Smooth muscle cell (in vitro differentiated cells): Measurements from ENCODE around the gene PRMT9. TPM values are rescaled to one million over a fixed set of nuclear protein-coding genes. Genes with fewer than 3 reads are reported as not detected.

Experiments
- DNase-seq: peaks from one replicate; lab custom pipeline; 2025; ENCODE audit not compliant: unreplicated experiment; lab: John Stamatoyannopoulos, UW
- H2AFZ ChIP-seq: fragments of 200-600 bp; sonication (generic); 2 replicates; pipeline ENCODE4 v1.6.0; 2016; ENCODE audit warnings: antibody characterized with exemption, low read depth, mild to moderate bottlenecking
- H3F3A ChIP-seq: fragments of 200-600 bp; sonication (generic); 2 replicates; pipeline ENCODE4 v1.6.0; 2017; ENCODE audit warnings: antibody characterized with exemption, low read depth
- H3K27ac ChIP-seq: fragments of 200-600 bp; sonication (generic); 2 replicates; pipeline ENCODE4 v1.5.1; 2016; ENCODE audit warnings: low read depth, mild to moderate bottlenecking
- H3K27me3 ChIP-seq: fragments of 200-600 bp; sonication (generic); 2 replicates; pipeline ENCODE4 v1.6.1; 2016; ENCODE audit warnings: low read depth, mild to moderate bottlenecking
- H3K36me3 ChIP-seq: fragments of 200-600 bp; sonication (generic); 2 replicates; pipeline ENCODE4 v1.5.1; 2016; ENCODE audit warnings: low read depth
- H3K4me1 ChIP-seq: fragments of 200-600 bp; sonication (generic); 2 replicates; pipeline ENCODE4 v1.5.1; 2016; ENCODE audit warnings: low read depth
- H3K4me2 ChIP-seq: fragments of 200-600 bp; sonication (generic); 2 replicates; pipeline ENCODE4 v1.6.0; 2016; ENCODE audit warnings: mild to moderate bottlenecking
- H3K4me3 ChIP-seq: fragments of 200-600 bp; sonication (generic); 2 replicates; pipeline ENCODE4 v1.5.1; 2016; ENCODE audit warnings: mild to moderate bottlenecking
- H3K79me2 ChIP-seq: fragments of 200-600 bp; sonication (generic); 2 replicates; pipeline ENCODE4 v1.6.0; 2016; ENCODE audit warnings: low read depth, mild to moderate bottlenecking
- H3K9ac ChIP-seq: fragments of 200-600 bp; sonication (generic); 2 replicates; pipeline ENCODE4 v1.6.0; 2016; ENCODE audit warnings: low read depth
- H3K9me3 ChIP-seq: fragments of 200-600 bp; sonication (generic); replicated peaks from 2 replicates; pipeline ENCODE4 v1.5.1; 2016; ENCODE audit warnings: low read depth
- H4K20me1 ChIP-seq: fragments of 200-600 bp; sonication (generic); 2 replicates; pipeline ENCODE4 v1.6.0; 2016; ENCODE audit warnings: low read depth
- WGBS: methylation state at CpG from one replicate; pipeline ENCODE4 v1.1.7; 2016; ENCODE audit warnings: low lambda C conversion rate; 5-methylcytosine and 5-hydroxymethylcytosine counted together
- polyA plus RNA-seq: library from polyadenylated mRNA; unstranded; fragments of >200 nt; fragmentation: Nextera tagmentation; extraction: Ambion mirVana; gene quantifications from 2 replicates; pipeline ENCODE4 v1.2.1, GENCODE V29; 2016
- total RNA-seq: library from RNA; depleted of rRNA; stranded (reverse); fragments of >200 nt; gene quantifications from 2 replicates; pipeline ENCODE4 v1.2.3, GENCODE V29; 2014
- TF ChIP-seq, protein P1 (sequence below): fragments of 200-600 bp; sonication (generic); IDR thresholded peaks from 2 replicates; pipeline ENCODE4 v1.5.1; 2017; ENCODE audit warnings: borderline replicate concordance, mild to moderate bottlenecking, antibody characterized with exemption; ENCODE audit not compliant: insufficient read depth, poor library complexity, severe bottlenecking

PRMT9 gene
- total and polyA plus RNA-seq, 2 experiments from 2014 or later = 5.5 to 6.4 TPM

DNA sequence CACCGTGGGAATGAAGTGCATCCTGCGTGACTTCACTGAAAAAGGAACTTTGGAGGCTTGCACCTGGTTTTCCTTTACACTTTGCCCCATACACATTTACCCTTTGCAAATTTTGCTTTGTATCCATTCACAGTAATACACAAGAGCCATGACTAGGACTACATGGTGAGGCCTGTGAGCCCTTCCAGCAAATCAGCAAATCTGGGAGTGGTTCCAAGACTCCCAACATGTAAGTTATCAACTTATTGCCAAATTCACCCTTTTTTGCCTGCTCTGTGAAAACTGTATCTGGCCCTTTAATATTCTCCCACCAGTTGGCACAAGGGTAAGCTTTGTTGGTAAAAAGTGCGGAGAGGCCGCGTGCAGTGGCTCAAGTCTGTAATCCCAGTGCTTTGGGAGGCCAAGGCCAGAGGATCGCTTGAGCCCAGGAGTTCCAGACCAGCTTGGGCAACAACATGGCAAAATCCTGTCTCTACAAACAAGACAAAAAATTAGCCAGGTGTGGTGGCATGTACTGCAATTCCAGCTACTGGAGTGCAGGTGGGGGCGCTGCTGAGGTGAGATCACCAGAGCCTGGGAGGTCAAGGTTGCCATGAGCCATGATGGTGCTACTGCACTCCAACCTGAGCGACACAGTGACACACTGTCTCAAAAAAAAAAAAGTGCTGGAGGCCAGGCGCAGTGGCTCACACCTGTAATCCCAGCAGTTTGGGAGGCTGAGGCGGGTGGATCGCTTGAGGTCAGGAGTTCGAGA lies 5.0 kb downstream of the PRMT9 start:
- Histone ChIP-seq H3K36me3 (no peaks in the 10 kb centered on the region), H4K20me1 (no peaks in the 10 kb centered on the region), H3K27ac (no peak overlapping the region), H3K9ac (no peak overlapping the region), H3K4me3 (no peak overlapping the region), H3K27me3 (no peaks in the 10 kb centered on the region), H2AFZ (no peak overlapping the region), H3K9me3 (no peaks in the 10 kb centered on the region), H3F3A (no peaks in the 10 kb centered on the region), H3K4me1 (peaks cover 9% of the 10 kb centered on the region), H3K4me2 (no peak overlapping the region), H3K79me2 (peaks cover 29% of the 10 kb centered on the region)
- WGBS = 94% methylated on average over 12 of the region's 12 CpGs
- TF ChIP-seq, protein P1, sequence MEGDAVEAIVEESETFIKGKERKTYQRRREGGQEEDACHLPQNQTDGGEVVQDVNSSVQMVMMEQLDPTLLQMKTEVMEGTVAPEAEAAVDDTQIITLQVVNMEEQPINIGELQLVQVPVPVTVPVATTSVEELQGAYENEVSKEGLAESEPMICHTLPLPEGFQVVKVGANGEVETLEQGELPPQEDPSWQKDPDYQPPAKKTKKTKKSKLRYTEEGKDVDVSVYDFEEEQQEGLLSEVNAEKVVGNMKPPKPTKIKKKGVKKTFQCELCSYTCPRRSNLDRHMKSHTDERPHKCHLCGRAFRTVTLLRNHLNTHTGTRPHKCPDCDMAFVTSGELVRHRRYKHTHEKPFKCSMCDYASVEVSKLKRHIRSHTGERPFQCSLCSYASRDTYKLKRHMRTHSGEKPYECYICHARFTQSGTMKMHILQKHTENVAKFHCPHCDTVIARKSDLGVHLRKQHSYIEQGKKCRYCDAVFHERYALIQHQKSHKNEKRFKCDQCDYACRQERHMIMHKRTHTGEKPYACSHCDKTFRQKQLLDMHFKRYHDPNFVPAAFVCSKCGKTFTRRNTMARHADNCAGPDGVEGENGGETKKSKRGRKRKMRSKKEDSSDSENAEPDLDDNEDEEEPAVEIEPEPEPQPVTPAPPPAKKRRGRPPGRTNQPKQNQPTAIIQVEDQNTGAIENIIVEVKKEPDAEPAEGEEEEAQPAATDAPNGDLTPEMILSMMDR = no peak
- DNase-seq = no peak

DNA sequence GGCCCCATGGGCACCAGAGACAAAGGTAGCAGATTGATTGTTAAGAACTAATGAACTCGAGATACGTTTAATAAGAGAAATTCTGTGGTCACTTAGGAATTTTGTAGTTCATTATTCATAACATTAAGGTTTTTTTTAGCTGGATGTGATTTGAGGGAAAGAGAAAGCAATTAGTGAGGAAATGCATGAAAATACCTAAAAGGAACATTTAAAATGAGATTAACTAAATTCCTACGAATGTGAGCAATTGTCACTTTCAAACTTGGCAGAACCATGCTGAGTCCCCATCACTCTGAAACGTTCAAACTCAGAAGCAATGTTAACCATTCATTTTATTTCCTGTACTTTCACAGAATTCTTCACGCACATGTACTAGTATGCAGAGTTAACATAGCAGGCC lies 5.9 kb downstream of the PRMT9 start:
- Histone ChIP-seq H3K79me2 (peaks cover 24% of the 10 kb centered on the region), H3F3A (no peaks in the 10 kb centered on the region), H3K9ac (no peak overlapping the region), H3K4me2 (no peak overlapping the region), H3K36me3 (no peaks in the 10 kb centered on the region), H3K9me3 (no peaks in the 10 kb centered on the region), H3K4me1 (peaks cover 7% of the 10 kb centered on the region), H3K27me3 (no peaks in the 10 kb centered on the region), H4K20me1 (no peaks in the 10 kb centered on the region), H3K4me3 (no peak overlapping the region), H2AFZ (no peak overlapping the region), H3K27ac (no peak overlapping the region)
- 87% methylated on average over 5 of the region's 5 CpGs for WGBS
- TF ChIP-seq, protein P1 = no peak
- no peak for DNase-seq

DNA sequence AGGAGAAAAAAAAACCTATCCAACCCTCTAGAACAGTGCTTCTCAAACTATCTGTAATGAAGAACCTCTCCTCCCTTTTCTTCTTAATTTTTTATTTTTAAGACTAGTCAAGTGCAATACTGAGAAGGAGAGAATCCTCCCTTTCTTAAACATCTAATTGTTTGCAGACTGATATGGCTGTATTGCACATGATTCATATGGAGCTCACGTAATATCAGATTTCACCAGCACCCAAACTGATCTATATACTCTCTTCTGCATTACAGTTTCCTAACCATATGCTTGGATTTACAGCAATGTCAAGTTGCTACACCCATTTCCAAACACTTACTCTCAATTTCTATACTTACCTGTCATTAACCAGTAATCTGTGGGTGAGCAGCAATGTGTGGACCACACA lies 9.5 kb downstream of the PRMT9 start:
- no peak overlapping the region for H3K27ac ChIP-seq
- H4K20me1 ChIP-seq = no peaks in the 10 kb centered on the region
- no peaks in the 10 kb centered on the region for H3K4me1 ChIP-seq
- H2AFZ ChIP-seq = no peak overlapping the region
- no peaks in the 10 kb centered on the region for H3K27me3 ChIP-seq
- no peaks in the 10 kb centered on the region for H3K9me3 ChIP-seq
- H3F3A ChIP-seq = no peaks in the 10 kb centered on the region
- H3K9ac ChIP-seq = no peak overlapping the region
- H3K36me3 ChIP-seq = no peaks in the 10 kb centered on the region
- H3K79me2 ChIP-seq = no peaks in the 10 kb centered on the region
- TF ChIP-seq, protein P1 = no peak
- 97% methylated on average over 1 of the region's 1 CpG for WGBS
- H3K4me3 ChIP-seq = no peak overlapping the region
- no peak overlapping the region for H3K4me2 ChIP-seq
- no peak for DNase-seq

DNA sequence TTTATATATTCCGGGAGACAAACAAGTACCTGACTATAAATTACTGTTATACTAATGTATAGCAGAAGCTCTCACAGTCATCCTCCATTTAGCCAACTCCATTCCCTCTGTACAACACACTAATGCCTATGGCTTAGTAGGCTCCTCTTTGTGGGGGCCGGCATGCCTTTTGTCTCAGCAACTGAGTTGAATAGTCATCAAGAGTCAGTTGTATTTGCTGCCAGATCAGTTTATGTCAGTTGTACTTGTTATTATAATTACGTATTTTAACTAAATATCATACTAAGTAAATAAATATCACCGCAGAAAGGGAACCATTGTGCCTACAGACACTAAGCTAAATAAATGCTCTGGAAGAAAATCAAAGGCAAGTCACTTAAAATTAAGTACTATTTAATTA lies 9.9 kb downstream of the PRMT9 start:
- DNase-seq = no peak
- 96% methylated on average over 4 of the region's 4 CpGs for WGBS

More for the DNA sequence above, 9.9 kb downstream of the PRMT9 start:
- Histone ChIP-seq H3F3A (no peaks in the 10 kb centered on the region), H3K4me1 (no peaks in the 10 kb centered on the region), H2AFZ (no peak overlapping the region), H3K27ac (no peak overlapping the region), H3K9ac (no peak overlapping the region), H3K4me2 (no peak overlapping the region), H3K9me3 (no peaks in the 10 kb centered on the region), H3K79me2 (no peaks in the 10 kb centered on the region), H4K20me1 (no peaks in the 10 kb centered on the region), H3K36me3 (no peaks in the 10 kb centered on the region), H3K27me3 (no peaks in the 10 kb centered on the region), H3K4me3 (no peak overlapping the region)
- TF ChIP-seq, protein P1 = no peak
